Mucosa of descending colon (tissue), 3 donors: ENCODE measurements around the gene CHST3. TPM values are rescaled to one million over a fixed set of nuclear protein-coding genes. Genes with fewer than 3 reads are reported as not detected.

Source experiments
- ATAC-seq: fragments of 200-7000 bp; cut with Tn5 transposase; one replicate; pipeline ENCODE4 v1.9.1; 2020; ENCODE audit warnings: mild to moderate bottlenecking, moderate library complexity
- DNase-seq, 3 donors: peaks; one replicate each; pipeline ENCODE4 v3.0.0-alpha.2; 2020
- H3K36me3 ChIP-seq: fragments of 200-600 bp; one replicate; pipeline ENCODE4 v1.8.0; 2021; ENCODE audit warnings: low read depth, mild to moderate bottlenecking
- H3K4me1 ChIP-seq: fragments of 200-600 bp; one replicate; pipeline ENCODE4 v1.8.0; 2021; ENCODE audit warnings: low read depth, mild to moderate bottlenecking
- H3K4me3 ChIP-seq: fragments of 200-600 bp; one replicate; pipeline ENCODE4 v1.8.0; 2021; ENCODE audit warnings: mild to moderate bottlenecking
- H3K9me3 ChIP-seq: fragments of 200-600 bp; one replicate; pipeline ENCODE4 v1.8.0; 2021; ENCODE audit warnings: mild to moderate bottlenecking
- CTCF ChIP-seq: fragments of 200-600 bp; IDR thresholded peaks from one replicate; pipeline ENCODE4 v1.8.0; 2022; ENCODE audit warnings: antibody characterized with exemption, mild to moderate bottlenecking
- intact Hi-C, 2 donors: fragments of 100-400 bp; cut with DNase I in 1 of 2; cut with micrococcal nuclease in 1 of 2; formaldehyde crosslinking; loops; one replicate each; pipeline versions ENCODE4 v1.11.0 to v1.11.1; 2022; cut with DNase I, micrococcal nuclease
- total RNA-seq, 3 donors: library from RNA; stranded (reverse); fragmentation: NEBNext Ultra II Directional in 2 of 3; extraction: Animal tissue kit (Norgen Biotek cat#: 25700) in 2 of 3; gene quantifications; one replicate each; pipeline versions ENCODE4 v1.2.1 to v1.2.4, GENCODE V29; 2021 to 2023
- donor health status: DM: no; HTN: no; CAD: no; lungs with moderate emphysema.
- donor health status: DM: no; HTN: no; CAD: no.
- donor health status: DM: no; HTN: yes; CAD: no.

Gene CHST3
- total RNA-seq, 3 donors from 2014 or later = 1.1 to 15.7 (median 3.1) TPM

DNA sequence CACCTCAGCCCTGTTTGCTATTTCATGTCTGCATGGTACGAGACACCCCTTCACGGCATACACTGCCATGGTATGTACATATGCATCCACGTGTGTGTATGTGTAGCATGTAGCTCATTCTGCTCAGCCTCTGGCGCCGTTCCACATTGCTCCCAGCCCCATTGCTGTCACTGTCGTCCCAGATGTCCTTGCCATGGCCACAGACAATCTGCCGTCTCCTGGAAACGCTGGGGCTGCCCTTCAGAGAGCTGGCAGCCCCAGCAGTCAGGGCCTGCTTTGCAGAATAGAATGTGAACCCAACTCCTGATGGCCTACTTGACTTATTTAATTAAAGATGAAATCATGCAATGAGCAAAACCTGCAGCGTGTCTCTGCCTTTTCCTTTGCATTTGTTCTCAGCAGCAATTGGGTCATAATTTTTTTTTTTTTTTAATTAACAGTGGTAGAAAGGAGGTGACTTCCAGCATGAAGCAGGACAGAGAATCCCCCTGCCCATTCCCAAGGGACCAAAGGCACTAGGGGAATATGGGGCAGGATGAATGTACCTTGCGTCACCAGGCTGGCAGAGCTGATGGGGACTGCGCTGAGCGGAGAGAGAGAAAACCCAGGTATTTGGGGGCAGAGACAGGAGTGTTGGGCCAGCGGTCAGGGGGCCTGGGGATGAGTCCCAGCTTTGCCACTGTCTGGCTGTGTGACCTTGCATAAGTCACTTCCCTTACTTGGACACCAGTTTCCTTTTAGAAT, 49.2 kb downstream of the CHST3 start:
- H3K9me3 ChIP-seq = no peaks in the 10 kb centered on the region
- no peak for TF ChIP-seq CTCF
- ATAC-seq = no peak
- DNase-seq = no peak
- no peak overlapping the region for H3K4me3 ChIP-seq
- peaks cover 6% of the 10 kb centered on the region for H3K4me1 ChIP-seq
- no peaks in the 10 kb centered on the region for H3K36me3 ChIP-seq
- intact Hi-C loops = no loop called here

DNA sequence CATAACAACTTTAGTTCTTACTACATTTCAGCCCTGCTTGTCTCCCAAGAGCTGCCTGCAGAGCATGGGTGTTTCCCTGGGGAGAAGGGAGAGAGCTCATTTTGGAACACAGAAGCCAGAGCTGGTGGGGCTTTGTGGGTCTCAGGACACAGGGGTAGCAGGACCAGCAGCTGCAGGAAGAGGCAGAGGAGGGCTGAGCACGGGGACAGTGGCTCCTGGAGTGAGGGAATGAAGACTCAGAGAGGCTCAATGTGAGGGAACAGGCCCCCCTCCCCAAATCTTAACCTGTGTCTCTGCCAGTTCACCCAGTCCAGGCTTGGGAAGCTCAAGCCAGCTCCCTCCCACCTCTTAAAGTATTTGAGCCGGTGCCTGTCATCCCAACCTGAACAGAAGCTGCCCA, 50.0 kb downstream of the CHST3 start:
- H3K9me3 ChIP-seq = no peaks in the 10 kb centered on the region
- DNase-seq (no peak), ATAC-seq (no peak)
- no peak for TF ChIP-seq CTCF
- intact Hi-C loops = no loop called here
- no peaks in the 10 kb centered on the region for H3K36me3 ChIP-seq
- H3K4me1 ChIP-seq = peaks cover 6% of the 10 kb centered on the region
- no peak overlapping the region for H3K4me3 ChIP-seq

DNA sequence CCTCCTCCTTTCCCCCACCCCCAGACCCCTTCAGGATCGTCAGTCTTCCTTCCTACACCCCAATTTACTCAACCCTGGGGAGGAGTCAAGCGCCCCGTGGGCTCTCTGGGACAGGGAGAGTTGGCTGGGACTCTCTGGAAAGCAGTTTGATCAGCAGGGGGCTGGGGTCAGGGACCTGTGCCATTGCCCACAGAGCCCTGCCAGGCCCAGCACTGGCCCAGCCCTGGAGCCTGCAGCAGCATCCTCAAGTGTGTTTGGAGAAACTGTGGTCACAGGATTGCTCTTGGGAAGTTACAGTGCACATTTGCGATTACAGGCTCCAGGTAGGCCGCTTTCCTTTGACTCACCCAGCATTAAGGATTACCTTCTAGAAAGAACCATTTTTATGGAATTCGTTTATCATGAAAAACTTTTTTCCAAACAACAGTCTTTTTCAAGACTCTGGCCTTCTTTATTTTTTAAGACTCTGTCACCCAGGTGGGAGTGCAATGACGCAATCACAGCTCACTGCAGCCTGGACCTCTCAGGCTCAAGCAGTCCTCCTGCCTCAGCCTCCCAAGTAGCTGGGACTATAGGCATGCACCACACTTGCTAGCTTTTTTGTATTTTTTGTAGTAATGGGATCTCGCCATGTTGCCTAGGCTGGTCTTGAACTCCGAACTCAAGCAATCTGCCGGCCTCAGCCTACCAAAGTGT, 50.7 kb downstream of the CHST3 start:
- peaks cover 6% of the 10 kb centered on the region for H3K4me1 ChIP-seq
- intact Hi-C loops = no loop called here
- no peaks in the 10 kb centered on the region for H3K36me3 ChIP-seq
- no peak overlapping the region for H3K4me3 ChIP-seq
- ATAC-seq (no peak), DNase-seq (no peak)
- no peaks in the 10 kb centered on the region for H3K9me3 ChIP-seq
- TF ChIP-seq CTCF = no peak

DNA sequence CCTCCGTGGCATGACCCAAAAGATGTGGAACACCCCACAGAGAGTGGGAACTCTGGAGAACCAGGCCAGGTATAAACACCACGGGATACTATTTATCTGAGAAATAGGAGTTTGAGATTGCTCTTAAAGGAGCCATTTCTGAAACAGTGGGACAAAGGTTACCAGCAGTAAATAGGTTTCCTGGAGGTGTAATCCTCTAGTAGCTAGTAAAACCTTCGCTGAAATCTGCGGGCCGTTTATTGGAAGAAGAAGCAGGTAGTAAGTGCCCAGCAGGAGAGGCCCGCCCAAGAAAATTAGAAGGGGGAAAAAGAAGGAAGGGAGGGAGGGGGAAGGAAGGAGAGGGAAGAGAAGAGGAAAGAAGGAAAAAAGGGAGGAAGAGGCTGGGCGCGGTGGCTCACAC, 51.6 kb downstream of the CHST3 start:
- intact Hi-C loops = no loop called here
- no peak for TF ChIP-seq CTCF
- peak; percentile 90 for ATAC-seq
- no peaks in the 10 kb centered on the region for H3K36me3 ChIP-seq
- H3K4me1 ChIP-seq = peaks cover 6% of the 10 kb centered on the region
- no peak overlapping the region for H3K4me3 ChIP-seq
- peak in 1 of 3 donors; percentile 54 for DNase-seq
- H3K9me3 ChIP-seq = no peaks in the 10 kb centered on the region

DNA sequence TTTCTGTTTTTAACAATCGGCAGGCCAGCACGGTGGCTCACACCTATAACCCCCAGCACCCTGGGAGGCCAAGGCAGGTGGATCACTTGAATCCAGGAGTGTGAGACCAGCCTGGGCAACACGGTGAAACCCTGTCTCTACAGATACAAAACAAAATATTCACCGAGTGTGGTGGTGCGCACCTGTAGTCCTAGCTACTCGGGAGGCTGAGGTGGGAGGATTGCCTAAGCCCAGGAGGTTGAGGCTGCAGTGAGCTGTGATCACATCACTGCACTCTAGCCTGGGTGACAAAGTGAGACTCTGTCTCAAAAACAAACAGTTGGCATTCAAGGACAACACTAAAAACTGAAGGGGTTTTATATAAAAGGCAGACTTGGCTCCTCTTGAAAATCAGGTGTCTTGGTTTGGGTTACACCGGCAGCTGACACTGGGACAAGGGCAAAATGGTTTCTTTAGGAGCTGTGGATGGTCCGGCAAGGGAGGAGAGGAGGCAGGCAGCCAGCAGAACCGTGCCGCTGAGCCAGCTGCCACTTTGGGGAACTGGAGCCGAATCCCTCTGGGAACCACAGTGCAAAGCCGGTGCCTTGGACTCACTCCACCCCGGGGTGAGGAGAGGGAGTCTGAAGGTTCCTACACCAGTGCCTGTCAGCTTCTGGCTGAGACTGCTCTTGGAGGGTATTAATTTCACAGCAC, 52.6 kb downstream of the CHST3 start:
- no peak for DNase-seq
- no peak for ATAC-seq
- no peak overlapping the region for H3K4me3 ChIP-seq
- TF ChIP-seq CTCF = no peak
- H3K9me3 ChIP-seq = no peaks in the 10 kb centered on the region
- H3K4me1 ChIP-seq = peaks cover 6% of the 10 kb centered on the region
- H3K36me3 ChIP-seq = no peaks in the 10 kb centered on the region
- intact Hi-C loops = no loop called here
